ENCODE data around the gene ARG2.

DNA sequence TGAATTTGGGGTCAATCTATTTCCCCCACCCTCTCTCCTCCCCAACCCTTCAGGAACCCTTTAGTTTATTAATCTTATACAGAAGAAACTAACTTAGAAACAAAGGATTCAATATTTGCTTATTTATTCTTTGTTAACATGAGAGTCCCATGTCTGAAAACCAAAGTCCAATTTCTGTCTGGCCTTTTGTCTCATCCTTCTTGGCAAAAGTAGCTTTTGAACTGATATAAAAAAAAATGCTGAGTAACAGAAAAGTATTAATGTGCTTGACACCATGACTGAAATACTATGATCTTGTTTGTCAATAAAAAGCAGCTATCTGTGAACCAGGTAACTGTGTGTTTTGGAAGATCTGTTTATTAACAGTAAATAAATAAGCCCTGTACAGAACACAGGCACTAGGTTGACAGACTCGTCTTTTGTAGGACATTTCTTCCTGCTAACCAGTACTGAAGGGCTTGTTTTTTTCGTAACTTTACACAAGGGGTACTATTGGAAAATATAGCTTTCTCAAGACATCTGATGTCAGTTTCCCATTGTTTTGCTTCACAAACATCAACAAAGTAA is 30.4 kb upstream of the ARG2 start:
- TF ChIP-seq POLR2A (IDR thresholded peaks at IDR 0.05; ENCODE audit: low read depth, low read length) = no peak
- TF ChIP-seq, protein P1, sequence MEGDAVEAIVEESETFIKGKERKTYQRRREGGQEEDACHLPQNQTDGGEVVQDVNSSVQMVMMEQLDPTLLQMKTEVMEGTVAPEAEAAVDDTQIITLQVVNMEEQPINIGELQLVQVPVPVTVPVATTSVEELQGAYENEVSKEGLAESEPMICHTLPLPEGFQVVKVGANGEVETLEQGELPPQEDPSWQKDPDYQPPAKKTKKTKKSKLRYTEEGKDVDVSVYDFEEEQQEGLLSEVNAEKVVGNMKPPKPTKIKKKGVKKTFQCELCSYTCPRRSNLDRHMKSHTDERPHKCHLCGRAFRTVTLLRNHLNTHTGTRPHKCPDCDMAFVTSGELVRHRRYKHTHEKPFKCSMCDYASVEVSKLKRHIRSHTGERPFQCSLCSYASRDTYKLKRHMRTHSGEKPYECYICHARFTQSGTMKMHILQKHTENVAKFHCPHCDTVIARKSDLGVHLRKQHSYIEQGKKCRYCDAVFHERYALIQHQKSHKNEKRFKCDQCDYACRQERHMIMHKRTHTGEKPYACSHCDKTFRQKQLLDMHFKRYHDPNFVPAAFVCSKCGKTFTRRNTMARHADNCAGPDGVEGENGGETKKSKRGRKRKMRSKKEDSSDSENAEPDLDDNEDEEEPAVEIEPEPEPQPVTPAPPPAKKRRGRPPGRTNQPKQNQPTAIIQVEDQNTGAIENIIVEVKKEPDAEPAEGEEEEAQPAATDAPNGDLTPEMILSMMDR (conservative IDR thresholded peaks at IDR 0.05; ENCODE audit: low read depth, low read length) = no peak
- no peak for TF ChIP-seq RFX5 (IDR thresholded peaks at IDR 0.05; ENCODE audit: low read depth, low read length)
- TF ChIP-seq SMC3 (IDR thresholded peaks at IDR 0.05; ENCODE audit: low read depth, low read length) = no peak
- no peak for TF ChIP-seq MAZ (IDR thresholded peaks at IDR 0.05; ENCODE audit: borderline replicate concordance, low read depth, low read length)
- TF ChIP-seq FOS (IDR thresholded peaks at IDR 0.05; ENCODE audit: low read depth, low read length) = no peak
- no peak for TF ChIP-seq CHD1 (IDR thresholded peaks at IDR 0.05; ENCODE audit: low read depth, low read length)

Data from IMR-90 (cell line).